ENCODE measurements around the gene NAGS.

The NAGS gene

GRCh38 chr17:43974382-43975266 is 29.8 kb upstream of the NAGS start:
- H3K9me3 ChIP-seq (ENCODE audit: control insufficient read depth, insufficient read depth, low read depth, low read length): no peaks in the 10 kb centered on the region
- TF ChIP-seq ZNF248 (tag by site-specific recombination; IDR thresholded peaks at IDR 0.05): no peak
- no peak for TF ChIP-seq GLIS2 (tag by site-specific recombination; IDR thresholded peaks at IDR 0.05)
- no peak for TF ChIP-seq BCL11A (tag by site-specific recombination; IDR thresholded peaks at IDR 0.05; ENCODE audit: low read depth)
- TF ChIP-seq ZXDB (tag by site-specific recombination; IDR thresholded peaks at IDR 0.05): no peak
- TF ChIP-seq ZNF658 (tag by site-specific recombination; IDR thresholded peaks at IDR 0.05): no peak
- TF ChIP-seq ZNF837 (tag by site-specific recombination; IDR thresholded peaks at IDR 0.05): no peak
- no peak for TF ChIP-seq YY2 (tag by site-specific recombination; IDR thresholded peaks at IDR 0.05)
- no peak for TF ChIP-seq ZNF433 (tag by site-specific recombination; IDR thresholded peaks at IDR 0.05; ENCODE audit: low read depth)
- TF ChIP-seq TCF7L2 (IDR thresholded peaks at IDR 0.05; ENCODE audit: borderline replicate concordance, low read depth, low read length): no peak
- TF ChIP-seq ZNF449 (tag by site-specific recombination; IDR thresholded peaks at IDR 0.05): no peak
- no peak for TF ChIP-seq PBX3 (CRISPR knock-in tag; IDR thresholded peaks at IDR 0.05)
- TF ChIP-seq ZNF777 (tag by site-specific recombination; IDR thresholded peaks at IDR 0.05; ENCODE audit: borderline replicate concordance): no peak
- TF ChIP-seq ZNF26 (tag by site-specific recombination; IDR thresholded peaks at IDR 0.05): no peak
- TF ChIP-seq ZNF560 (tag by site-specific recombination; IDR thresholded peaks at IDR 0.05; ENCODE audit: borderline replicate concordance): no peak
- TF ChIP-seq PRDM10 (tag by site-specific recombination; IDR thresholded peaks at IDR 0.05): no peak
- TF ChIP-seq ZBTB8A (tag by site-specific recombination; IDR thresholded peaks at IDR 0.05): no peak
- no peaks in the 10 kb centered on the region for H3K36me3 ChIP-seq (ENCODE audit: control insufficient read depth in 2 of 2, insufficient read depth in 1 of 2, low read length in 2 of 2)
- ChIA-PET POLR2A (no interaction called here), CTCF (interaction anchor here (0.7 to 1.6 kb wide), 6 partner anchors 8 to 97 kb away, joined by 3 to 6 read pairs (median 4); no protein-coding TSS in a partner anchor)
- H3K4me3 ChIP-seq (ENCODE audit: low read depth, low read length): no peak overlapping the region
- H3K27ac ChIP-seq (ENCODE audit: extremely low read depth, low read depth, low read length): no peak overlapping the region
- H3K4me1 ChIP-seq (ENCODE audit: control insufficient read depth, insufficient read depth, low read length): no peaks in the 10 kb centered on the region

- POLR2A ChIA-PET: no interaction called here
These were observed 28.5 kb upstream of the NAGS start for GRCh38 chr17:43975898-43976297.

More at GRCh38 chr17:43975898-43976297, 28.5 kb upstream of the NAGS start:
- CTCF ChIA-PET: interaction anchor here (0.6 kb wide), 2 partner anchors 26 to 531 kb away, joined by 3 to 4 read pairs; no protein-coding TSS in a partner anchor
- H3K4me1 ChIP-seq (ENCODE audit: control insufficient read depth, insufficient read depth, low read length): no peaks in the 10 kb centered on the region
- H3K4me3 ChIP-seq (ENCODE audit: low read depth, low read length): no peak overlapping the region
- no peaks in the 10 kb centered on the region for H3K9me3 ChIP-seq (ENCODE audit: control insufficient read depth, insufficient read depth, low read depth, low read length)
- no peak overlapping the region for H3K27ac ChIP-seq (ENCODE audit: extremely low read depth, low read depth, low read length)
- no peaks in the 10 kb centered on the region for H3K36me3 ChIP-seq (ENCODE audit: control insufficient read depth in 2 of 2, insufficient read depth in 1 of 2, low read length in 2 of 2)
- TF ChIP-seq ZNF558 (tag by site-specific recombination; IDR thresholded peaks at IDR 0.05) (no peak), PRDM4 (tag by site-specific recombination; IDR thresholded peaks at IDR 0.05) (no peak), ZNF585B (tag by site-specific recombination; IDR thresholded peaks at IDR 0.05) (no peak), ZNF266 (tag by site-specific recombination; IDR thresholded peaks at IDR 0.05; ENCODE audit: low read depth) (no peak)

Data from HEK293 (cell line).